Neural crest cell (in vitro differentiated cells): Measurements from ENCODE around the gene MT1H. TPM values are rescaled to one million over a fixed set of nuclear protein-coding genes. Genes with fewer than 3 reads are reported as not detected.
"Not testable (repeated sequence)": the region's sequence is repeated elsewhere in the genome, so short reads cannot be mapped to it uniquely, and the experiment has no call there.

Experiments used
- DNase-seq: peaks from one replicate; pipeline ENCODE4 v3.0.0; 2021; ENCODE audit warnings: low read depth, mixed read lengths, low spot score
- H3K27ac Mint-ChIP-seq: one replicate; pipeline ENCODE4 v1.8.0; 2021; ENCODE audit warnings: mild to moderate bottlenecking, mixed read lengths; ENCODE audit not compliant: unreplicated experiment
- H3K27me3 Mint-ChIP-seq: 2 replicates; pipeline ENCODE4 v1.8.0; 2021; ENCODE audit warnings: low read depth, mild to moderate bottlenecking, mixed read lengths
- H3K36me3 Mint-ChIP-seq: 2 replicates; pipeline ENCODE4 v1.8.0; 2021; ENCODE audit warnings: low read depth, mild to moderate bottlenecking, mixed read lengths
- H3K4me1 Mint-ChIP-seq: 2 replicates; pipeline ENCODE4 v1.8.0; 2021; ENCODE audit warnings: mixed read lengths
- H3K4me3 Mint-ChIP-seq: one replicate; pipeline ENCODE4 v1.8.0; 2021; ENCODE audit warnings: mild to moderate bottlenecking, mixed read lengths
- H3K9me3 Mint-ChIP-seq: 2 replicates; pipeline ENCODE4 v1.8.0; 2021; ENCODE audit warnings: mixed read lengths
- CTCF ChIP-seq: fragments of 200-600 bp; sonication (generic); conservative IDR thresholded peaks from 2 replicates; pipeline ENCODE4 v1.5.0; 2021; ENCODE audit warnings: antibody characterized with exemption, mild to moderate bottlenecking
- total RNA-seq: library from RNA; stranded (reverse); gene quantifications from 2 replicates; pipeline ENCODE4 v1.2.1, GENCODE V29; 2021

Gene MT1H
- total RNA-seq, 1 donor from 2014 or later: not detected

DNA sequence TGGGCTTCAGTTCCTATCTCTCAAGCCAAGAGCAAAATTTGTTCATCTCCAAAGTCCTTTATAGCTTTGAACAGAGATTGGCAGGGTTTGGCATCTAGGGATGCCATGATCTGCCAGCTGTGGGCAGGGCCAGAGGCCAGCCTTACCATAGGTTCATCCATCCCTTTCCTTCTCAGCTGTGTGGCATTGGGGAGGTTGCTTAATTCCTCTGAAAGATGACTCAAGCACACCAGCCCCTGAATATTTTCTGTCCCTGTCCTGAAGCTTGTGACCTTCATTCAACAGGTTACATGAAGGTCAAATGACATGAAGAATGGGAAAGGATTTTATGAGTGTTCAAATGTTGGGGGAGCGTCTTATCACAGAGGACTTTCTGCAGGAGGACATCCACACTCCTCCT lies 5.1 kb upstream of the MT1H start:
- peaks cover 98% of the 10 kb centered on the region for H3K27me3 Mint-ChIP-seq
- no peak overlapping the region for H3K27ac Mint-ChIP-seq
- no peak for DNase-seq
- H3K36me3 Mint-ChIP-seq: peaks cover 3% of the 10 kb centered on the region
- no peak for TF ChIP-seq CTCF
- no peaks in the 10 kb centered on the region for H3K9me3 Mint-ChIP-seq
- peaks cover 9% of the 10 kb centered on the region for H3K4me1 Mint-ChIP-seq
- no peak overlapping the region for H3K4me3 Mint-ChIP-seq

DNA sequence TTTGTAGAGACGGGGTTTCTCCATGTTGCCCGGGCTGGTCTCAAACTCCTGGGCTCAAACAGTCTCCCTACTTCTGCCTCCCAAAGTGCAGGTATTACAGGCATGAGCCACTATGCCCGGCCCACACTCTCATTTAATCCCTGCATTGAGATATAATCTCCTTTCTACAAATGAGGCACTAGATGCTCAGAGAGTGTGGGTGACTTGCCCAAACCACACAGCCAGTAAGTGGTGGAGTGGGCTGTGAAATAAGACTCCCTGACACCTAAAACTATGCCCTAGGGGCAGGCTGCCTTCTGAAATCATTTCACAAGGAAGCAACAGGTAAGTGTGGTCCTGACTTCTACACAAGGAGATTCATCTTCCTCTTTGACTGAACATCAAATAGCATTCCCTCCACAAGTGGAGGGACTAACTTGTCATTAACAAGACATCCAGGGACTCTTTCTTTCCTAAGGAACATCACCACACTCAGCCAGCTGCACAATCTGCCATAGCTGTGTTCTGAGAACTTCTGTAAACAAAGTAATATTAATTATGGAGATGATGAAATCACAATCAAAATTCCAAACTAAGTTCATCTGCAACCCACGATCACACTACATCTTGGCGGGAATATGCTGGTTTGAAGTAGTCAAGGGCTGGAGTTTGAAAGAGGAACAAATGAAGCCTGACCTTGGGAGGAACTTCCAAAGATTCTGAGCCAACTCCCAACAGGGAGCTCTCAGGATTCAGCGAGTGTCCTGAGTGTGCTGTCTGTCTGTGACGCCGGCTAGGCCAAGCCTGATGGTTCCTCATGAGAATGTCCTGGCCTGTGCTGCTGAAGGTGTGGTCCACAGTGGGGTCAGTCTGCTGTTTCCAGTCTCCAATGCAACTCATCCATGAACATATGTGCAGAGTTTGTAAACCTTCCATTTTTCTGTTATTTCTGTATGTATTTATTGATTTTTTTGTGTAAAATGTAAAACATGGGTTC lies 4.0 kb upstream of the MT1H start:
- H3K27me3 Mint-ChIP-seq: peaks cover 98% of the 10 kb centered on the region
- not testable (repeated sequence) for H3K4me3 Mint-ChIP-seq, DNase-seq, H3K27ac Mint-ChIP-seq, H3K9me3 Mint-ChIP-seq, H3K36me3 Mint-ChIP-seq, H3K4me1 Mint-ChIP-seq

- TF ChIP-seq CTCF: no peak
- Mint-ChIP-seq H3K27me3 (peaks cover 98% of the 10 kb centered on the region), H3K9me3 (no peaks in the 10 kb centered on the region), H3K4me1 (peaks cover 4% of the 10 kb centered on the region), H3K4me3 (no peak within 1 kb of the TSS), H3K36me3 (no peaks in the 10 kb centered on the region), H3K27ac (no peak within 1 kb of the TSS)
- DNase-seq: no peak
These were observed 1.7 kb upstream of the MT1H start, which contains the start of gene MT1G for GRCh38 chr16:56667581-56668571. Gene MT1G, minus strand, starts transcription at chr16:56668065. Its CDS starts 72 bp downstream, at chr16:56667993.

DNA sequence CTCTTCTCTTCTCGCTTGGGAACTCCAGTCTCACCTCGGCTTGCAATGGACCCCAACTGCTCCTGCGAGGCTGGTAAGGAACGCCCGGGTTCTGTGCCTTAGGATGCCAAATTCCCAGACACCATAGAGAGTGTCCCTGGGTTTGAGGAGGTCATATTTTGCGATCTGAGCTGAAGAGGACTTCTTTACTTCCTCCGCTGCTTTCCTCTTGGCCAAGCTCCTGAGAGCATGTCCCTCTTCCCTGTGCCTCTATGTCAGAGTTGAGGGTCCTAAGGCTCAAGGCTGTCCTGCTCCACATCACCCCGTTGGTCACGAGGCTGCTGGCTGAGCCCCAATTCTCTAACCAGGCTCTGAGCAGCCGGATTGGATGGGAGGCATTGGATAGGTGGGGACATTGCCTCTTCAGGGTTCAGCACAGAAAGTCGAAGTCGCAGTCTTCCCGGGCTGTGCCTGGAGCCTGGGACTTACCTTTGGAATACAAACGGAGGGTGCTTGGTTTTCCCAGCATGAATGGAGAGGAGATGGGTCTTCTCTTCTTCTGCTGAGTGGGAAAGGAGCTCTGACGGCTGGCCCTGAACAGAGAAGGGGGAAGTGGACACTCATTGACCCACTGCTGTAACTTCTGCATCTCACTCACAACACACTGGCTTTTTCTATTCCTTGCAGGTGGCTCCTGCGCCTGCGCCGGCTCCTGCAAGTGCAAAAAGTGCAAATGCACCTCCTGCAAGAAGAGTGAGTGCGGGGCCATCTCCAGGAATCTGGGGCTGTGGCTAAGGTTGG lies 416 bp downstream of the MT1H start:
- Mint-ChIP-seq H3K4me1 (no peaks in the 10 kb centered on the region), H3K27ac (no peak overlapping the region), H3K4me3 (no peak overlapping the region), H3K27me3 (peaks cover 99% of the 10 kb centered on the region), H3K9me3 (no peaks in the 10 kb centered on the region), H3K36me3 (no peaks in the 10 kb centered on the region)
- no peak for DNase-seq
- TF ChIP-seq CTCF: no peak

DNA sequence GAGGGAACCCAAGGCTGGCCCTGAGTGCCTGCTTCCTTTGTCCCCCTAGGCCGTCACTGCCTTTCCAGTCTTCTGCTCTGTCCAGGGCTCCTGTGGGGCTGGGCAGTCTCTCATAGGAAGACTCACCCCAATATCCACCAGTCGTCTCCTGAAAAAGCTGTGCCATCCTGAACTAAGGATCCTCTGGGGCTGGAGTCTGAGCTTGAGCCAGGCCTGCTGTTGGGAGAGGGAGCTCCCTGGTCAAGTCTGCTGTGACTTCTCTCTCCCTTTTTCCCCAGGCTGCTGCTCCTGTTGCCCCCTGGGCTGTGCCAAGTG lies 963 bp downstream of the MT1H start:
- no peak overlapping the region for H3K27ac Mint-ChIP-seq
- H3K36me3 Mint-ChIP-seq: no peaks in the 10 kb centered on the region
- no peak for TF ChIP-seq CTCF
- H3K4me3 Mint-ChIP-seq: no peak overlapping the region
- no peak for DNase-seq
- no peaks in the 10 kb centered on the region for H3K4me1 Mint-ChIP-seq
- no peaks in the 10 kb centered on the region for H3K9me3 Mint-ChIP-seq
- H3K27me3 Mint-ChIP-seq: peaks cover 99% of the 10 kb centered on the region

- H3K36me3 Mint-ChIP-seq, H3K4me1 Mint-ChIP-seq, H3K27ac Mint-ChIP-seq: not testable (repeated sequence)
These were observed 2.1 kb downstream of the MT1H start for GRCh38 chr16:56671691-56672090.

GRCh38 chr16:56672171-56672570 lies 2.6 kb downstream of the MT1H start:
- not testable (repeated sequence) for H3K4me1 Mint-ChIP-seq, H3K27ac Mint-ChIP-seq, H3K4me3 Mint-ChIP-seq, H3K9me3 Mint-ChIP-seq, H3K36me3 Mint-ChIP-seq, DNase-seq
- peaks cover 96% of the 10 kb centered on the region for H3K27me3 Mint-ChIP-seq

More at GRCh38 chr16:56671691-56672090, 2.1 kb downstream of the MT1H start:
- not testable (repeated sequence) for H3K4me3 Mint-ChIP-seq, DNase-seq, H3K9me3 Mint-ChIP-seq
- H3K27me3 Mint-ChIP-seq: peaks cover 98% of the 10 kb centered on the region
